ENCODE data around the gene MAP1B. TPM values are rescaled to one million over a fixed set of nuclear protein-coding genes. Genes with fewer than 3 reads are reported as not detected.

MAP1B gene
- total RNA-seq, 1 experiment from 2014 or later, result not detected

DNA sequence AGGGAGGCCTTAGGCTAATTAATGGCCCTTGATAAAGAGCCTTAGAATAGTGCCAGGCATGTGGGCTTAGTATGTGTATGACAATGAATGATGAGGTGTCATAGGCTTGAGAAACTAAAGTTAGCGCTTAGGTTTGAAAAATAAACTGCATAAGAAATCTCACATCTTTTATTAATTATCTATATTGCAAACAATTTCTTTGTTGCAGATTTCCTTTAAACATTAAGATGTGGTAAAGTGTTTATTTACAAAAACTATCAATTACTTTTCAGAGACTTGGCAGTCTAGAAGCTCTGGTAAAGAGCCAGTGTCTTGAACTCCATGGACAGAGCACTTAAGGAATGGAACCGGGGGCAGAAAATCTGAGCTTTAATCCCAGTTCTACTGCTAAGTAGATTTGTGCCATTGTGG, 23.1 kb downstream of the MAP1B start:
- H3K4me2 ChIP-seq (ENCODE audit: low read depth, low read length, poor library complexity, severe bottlenecking), result no peak overlapping the region
- no peaks in the 10 kb centered on the region for H3K9me3 ChIP-seq (ENCODE audit: low read length)
- no peak overlapping the region for H3K9ac ChIP-seq (ENCODE audit: low read length)
- H3K27me3 ChIP-seq (ENCODE audit: low read length), result no peaks in the 10 kb centered on the region
- H3K9me2 ChIP-seq (replicated peaks; ENCODE audit: insufficient read depth, low read length), result no peaks in the 10 kb centered on the region
- no peak overlapping the region for H3K4me3 ChIP-seq (ENCODE audit: low read length)
- no peaks in the 10 kb centered on the region for H3K79me2 ChIP-seq (ENCODE audit: low read length)
- no peaks in the 10 kb centered on the region for H3K36me3 ChIP-seq (ENCODE audit: insufficient read depth, low read length)
- no peaks in the 10 kb centered on the region for H4K20me1 ChIP-seq (ENCODE audit: insufficient read depth, low read depth, low read length)
- no peak for DNase-seq
- H3K27ac ChIP-seq (ENCODE audit: low read length), result no peak overlapping the region
- no peak overlapping the region for H2AFZ ChIP-seq (ENCODE audit: low read length)
- no peaks in the 10 kb centered on the region for H3K4me1 ChIP-seq (ENCODE audit: low read length)

DNA sequence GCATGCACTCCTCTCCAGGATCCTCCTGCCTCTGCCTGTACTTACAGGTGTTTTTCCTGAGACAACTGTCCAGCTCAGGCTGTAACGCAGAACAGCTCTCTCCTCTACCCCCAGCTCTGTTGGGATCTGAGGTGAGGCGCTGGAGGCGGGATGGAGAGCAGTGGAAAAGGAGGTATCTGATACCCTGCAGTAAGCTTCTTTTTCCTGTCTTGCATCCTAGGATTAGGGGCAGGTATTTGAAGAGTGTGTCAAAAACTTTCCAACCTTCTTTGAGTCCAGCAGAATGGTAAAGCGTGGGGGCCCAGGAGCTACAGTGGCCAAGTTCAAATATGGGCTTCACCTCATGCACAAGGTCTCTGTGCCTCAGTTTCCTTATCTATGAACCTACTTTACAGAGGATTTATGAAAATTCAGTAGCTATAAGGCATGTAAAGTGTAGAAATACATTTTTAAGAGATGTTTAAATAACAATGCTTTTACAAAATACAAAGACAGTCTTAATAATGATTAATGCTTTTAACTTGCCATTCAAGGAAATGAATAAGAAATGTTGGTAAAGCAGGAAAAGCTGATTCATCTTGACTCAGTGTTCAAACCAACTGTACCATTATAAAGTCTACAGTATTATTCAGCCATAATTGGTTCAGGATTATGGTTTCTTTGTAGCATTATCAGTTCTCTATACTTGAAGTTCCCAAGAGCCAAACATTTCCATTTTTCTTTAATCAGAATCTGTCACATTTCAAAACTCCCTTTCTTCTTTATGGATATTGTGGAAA, 26.1 kb downstream of the MAP1B start:
- H3K9me3 ChIP-seq (ENCODE audit: low read length), result no peaks in the 10 kb centered on the region
- no peaks in the 10 kb centered on the region for H3K79me2 ChIP-seq (ENCODE audit: low read length)
- H3K9ac ChIP-seq (ENCODE audit: low read length), result no peak overlapping the region
- no peaks in the 10 kb centered on the region for H4K20me1 ChIP-seq (ENCODE audit: insufficient read depth, low read depth, low read length)
- H3K36me3 ChIP-seq (ENCODE audit: insufficient read depth, low read length), result no peaks in the 10 kb centered on the region
- no peak overlapping the region for H3K4me2 ChIP-seq (ENCODE audit: low read depth, low read length, poor library complexity, severe bottlenecking)
- H3K9me2 ChIP-seq (replicated peaks; ENCODE audit: insufficient read depth, low read length), result no peaks in the 10 kb centered on the region
- H2AFZ ChIP-seq (ENCODE audit: low read length), result no peak overlapping the region
- no peak overlapping the region for H3K27ac ChIP-seq (ENCODE audit: low read length)
- H3K4me3 ChIP-seq (ENCODE audit: low read length), result no peak overlapping the region
- no peaks in the 10 kb centered on the region for H3K27me3 ChIP-seq (ENCODE audit: low read length)
- H3K4me1 ChIP-seq (ENCODE audit: low read length), result no peaks in the 10 kb centered on the region
- no peak for DNase-seq

DNA sequence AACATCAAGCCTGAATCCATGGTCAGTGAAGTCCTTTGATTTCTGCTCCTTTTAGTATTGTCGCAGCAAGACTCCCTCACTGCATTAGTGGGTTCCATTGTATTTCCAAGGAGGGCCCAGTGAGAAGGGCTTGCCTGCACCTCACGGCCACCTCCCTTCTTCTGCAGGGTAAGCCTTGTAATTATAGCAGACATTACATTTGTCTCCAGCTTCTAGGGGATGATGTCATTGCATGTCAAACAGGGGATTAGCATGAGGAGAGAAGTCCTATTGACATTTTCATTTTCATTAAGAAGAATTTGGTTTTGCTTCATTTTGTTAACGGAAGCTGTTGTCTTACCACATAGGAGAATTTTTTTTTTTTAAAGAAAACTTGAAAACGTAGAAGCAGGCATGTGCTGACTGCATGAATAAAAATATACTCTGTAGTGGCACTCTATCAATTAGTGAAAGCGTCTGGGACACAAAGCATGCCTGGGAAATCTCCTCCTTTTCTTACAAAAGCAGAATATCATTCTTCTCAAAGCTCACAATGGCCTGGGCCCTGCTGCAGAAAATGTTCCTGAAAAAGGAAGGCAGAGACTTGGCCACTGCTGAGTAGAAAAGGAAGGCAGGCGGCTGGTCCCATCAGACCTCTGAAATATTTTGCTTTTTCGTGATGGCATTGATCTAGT, 27.1 kb downstream of the MAP1B start:
- no peak for DNase-seq
- Histone ChIP-seq H4K20me1 (ENCODE audit: insufficient read depth, low read depth, low read length) (no peaks in the 10 kb centered on the region), H3K4me1 (ENCODE audit: low read length) (peaks cover 7% of the 10 kb centered on the region), H3K4me2 (ENCODE audit: low read depth, low read length, poor library complexity, severe bottlenecking) (no peak overlapping the region), H2AFZ (ENCODE audit: low read length) (no peak overlapping the region), H3K36me3 (ENCODE audit: insufficient read depth, low read length) (no peaks in the 10 kb centered on the region), H3K4me3 (ENCODE audit: low read length) (no peak overlapping the region), H3K9me3 (ENCODE audit: low read length) (no peaks in the 10 kb centered on the region), H3K27me3 (ENCODE audit: low read length) (no peaks in the 10 kb centered on the region), H3K9ac (ENCODE audit: low read length) (no peak overlapping the region), H3K27ac (ENCODE audit: low read length) (no peak overlapping the region), H3K79me2 (ENCODE audit: low read length) (no peaks in the 10 kb centered on the region), H3K9me2 (replicated peaks; ENCODE audit: insufficient read depth, low read length) (no peaks in the 10 kb centered on the region)

DNA sequence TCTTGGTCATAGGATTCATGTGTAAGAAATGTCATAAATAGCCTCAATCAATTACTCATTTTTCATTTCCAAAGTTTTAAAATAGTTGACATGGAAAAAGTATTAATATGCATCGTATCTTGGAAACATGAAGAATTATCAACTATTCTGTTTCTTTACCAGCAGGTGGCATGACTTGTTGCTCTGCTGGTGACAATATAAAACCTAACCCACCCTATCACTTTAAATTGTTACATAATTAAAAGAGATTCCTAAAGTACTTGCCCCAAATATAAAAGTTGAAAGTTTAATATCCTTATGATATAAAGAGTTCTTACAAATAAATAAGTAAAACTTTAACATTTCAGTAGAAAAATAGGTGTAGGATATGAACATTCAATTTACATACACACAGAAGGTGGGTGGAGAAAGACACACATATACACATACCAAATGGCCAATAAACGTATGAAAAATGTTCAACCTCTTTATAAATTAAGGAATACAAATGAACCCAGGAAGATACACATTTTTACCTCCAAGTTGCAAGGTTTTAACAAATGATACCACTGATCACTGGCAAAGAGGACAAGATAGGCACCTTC, 30.6 kb downstream of the MAP1B start:
- no peaks in the 10 kb centered on the region for H3K36me3 ChIP-seq (ENCODE audit: insufficient read depth, low read length)
- H3K79me2 ChIP-seq (ENCODE audit: low read length), result no peaks in the 10 kb centered on the region
- H3K9me3 ChIP-seq (ENCODE audit: low read length), result no peaks in the 10 kb centered on the region
- no peaks in the 10 kb centered on the region for H3K9me2 ChIP-seq (replicated peaks; ENCODE audit: insufficient read depth, low read length)
- no peak overlapping the region for H3K4me3 ChIP-seq (ENCODE audit: low read length)
- H3K4me1 ChIP-seq (ENCODE audit: low read length), result peaks cover 7% of the 10 kb centered on the region
- H3K9ac ChIP-seq (ENCODE audit: low read length), result no peak overlapping the region
- no peaks in the 10 kb centered on the region for H4K20me1 ChIP-seq (ENCODE audit: insufficient read depth, low read depth, low read length)
- peak; percentile 62 for DNase-seq
- H3K4me2 ChIP-seq (ENCODE audit: low read depth, low read length, poor library complexity, severe bottlenecking), result no peak overlapping the region
- H3K27ac ChIP-seq (ENCODE audit: low read length), result no peak overlapping the region
- H2AFZ ChIP-seq (ENCODE audit: low read length), result no peak overlapping the region
- no peaks in the 10 kb centered on the region for H3K27me3 ChIP-seq (ENCODE audit: low read length)

DNA sequence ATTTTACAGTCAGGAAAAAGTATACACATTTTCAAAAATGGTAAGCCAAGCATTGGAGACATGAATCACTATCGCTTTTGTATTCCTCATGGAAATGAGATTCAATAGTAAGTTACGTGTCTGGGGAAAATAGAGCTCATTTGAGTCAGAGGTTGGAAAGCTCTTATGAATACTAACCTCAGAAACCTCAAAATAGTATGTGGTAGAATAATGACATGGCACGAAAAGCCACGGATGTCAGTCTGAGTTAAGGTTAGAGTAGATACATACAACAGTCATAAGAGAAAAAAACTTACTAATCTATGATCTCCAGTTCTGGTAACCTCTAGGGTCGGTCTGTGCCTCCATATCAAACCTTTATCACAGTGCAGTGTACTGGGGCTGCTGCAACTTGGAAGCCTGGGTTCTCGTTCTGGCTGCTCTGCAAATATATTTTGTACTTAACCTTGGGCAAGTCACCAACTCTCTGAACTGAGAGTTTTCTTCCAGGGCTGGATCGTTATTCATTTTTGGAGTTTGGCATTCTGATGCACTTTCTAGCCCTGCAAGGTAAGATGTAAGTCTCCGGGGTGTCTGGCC, 31.8 kb downstream of the MAP1B start:
- no peaks in the 10 kb centered on the region for H3K9me2 ChIP-seq (replicated peaks; ENCODE audit: insufficient read depth, low read length)
- no peaks in the 10 kb centered on the region for H3K9me3 ChIP-seq (ENCODE audit: low read length)
- no peaks in the 10 kb centered on the region for H3K79me2 ChIP-seq (ENCODE audit: low read length)
- no peaks in the 10 kb centered on the region for H3K36me3 ChIP-seq (ENCODE audit: insufficient read depth, low read length)
- H2AFZ ChIP-seq (ENCODE audit: low read length), result peak overlapping the region; percentile 9; the same call in 1 of the 2 replicates
- no peak overlapping the region for H3K9ac ChIP-seq (ENCODE audit: low read length)
- no peaks in the 10 kb centered on the region for H3K27me3 ChIP-seq (ENCODE audit: low read length)
- no peak overlapping the region for H3K4me3 ChIP-seq (ENCODE audit: low read length)
- H3K4me1 ChIP-seq (ENCODE audit: low read length), result peaks cover 7% of the 10 kb centered on the region
- DNase-seq, result no peak
- no peaks in the 10 kb centered on the region for H4K20me1 ChIP-seq (ENCODE audit: insufficient read depth, low read depth, low read length)
- H3K27ac ChIP-seq (ENCODE audit: low read length), result no peak overlapping the region
- no peak overlapping the region for H3K4me2 ChIP-seq (ENCODE audit: low read depth, low read length, poor library complexity, severe bottlenecking)

DNA sequence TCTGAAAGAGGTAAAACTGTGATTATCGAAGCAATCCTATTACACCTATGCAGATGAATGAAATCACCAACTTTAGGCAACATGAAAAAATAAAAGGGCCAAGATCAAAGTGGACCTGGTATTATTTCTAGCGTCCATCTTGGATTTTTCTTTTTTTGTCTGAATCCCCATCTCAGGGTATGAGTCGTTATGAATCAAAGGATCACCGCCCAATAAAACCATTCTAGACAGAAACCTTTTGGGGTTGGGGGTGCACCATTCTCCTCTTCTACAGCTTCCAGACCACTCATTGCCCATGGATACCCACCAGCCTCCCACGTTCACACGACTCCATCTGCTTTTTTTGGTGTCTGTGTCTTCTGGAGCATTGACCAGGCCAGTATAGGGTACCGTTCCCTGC, 33.4 kb downstream of the MAP1B start:
- Histone ChIP-seq H3K27me3 (ENCODE audit: low read length) (no peaks in the 10 kb centered on the region), H3K4me2 (ENCODE audit: low read depth, low read length, poor library complexity, severe bottlenecking) (no peak overlapping the region), H3K4me3 (ENCODE audit: low read length) (no peak overlapping the region), H3K9me2 (replicated peaks; ENCODE audit: insufficient read depth, low read length) (no peaks in the 10 kb centered on the region), H3K36me3 (ENCODE audit: insufficient read depth, low read length) (no peaks in the 10 kb centered on the region), H3K9me3 (ENCODE audit: low read length) (no peaks in the 10 kb centered on the region), H3K9ac (ENCODE audit: low read length) (no peak overlapping the region), H2AFZ (ENCODE audit: low read length) (no peak overlapping the region), H3K79me2 (ENCODE audit: low read length) (no peaks in the 10 kb centered on the region), H4K20me1 (ENCODE audit: insufficient read depth, low read depth, low read length) (no peaks in the 10 kb centered on the region), H3K27ac (ENCODE audit: low read length) (no peak overlapping the region), H3K4me1 (ENCODE audit: low read length) (peaks cover 7% of the 10 kb centered on the region)
- no peak for DNase-seq

DNA sequence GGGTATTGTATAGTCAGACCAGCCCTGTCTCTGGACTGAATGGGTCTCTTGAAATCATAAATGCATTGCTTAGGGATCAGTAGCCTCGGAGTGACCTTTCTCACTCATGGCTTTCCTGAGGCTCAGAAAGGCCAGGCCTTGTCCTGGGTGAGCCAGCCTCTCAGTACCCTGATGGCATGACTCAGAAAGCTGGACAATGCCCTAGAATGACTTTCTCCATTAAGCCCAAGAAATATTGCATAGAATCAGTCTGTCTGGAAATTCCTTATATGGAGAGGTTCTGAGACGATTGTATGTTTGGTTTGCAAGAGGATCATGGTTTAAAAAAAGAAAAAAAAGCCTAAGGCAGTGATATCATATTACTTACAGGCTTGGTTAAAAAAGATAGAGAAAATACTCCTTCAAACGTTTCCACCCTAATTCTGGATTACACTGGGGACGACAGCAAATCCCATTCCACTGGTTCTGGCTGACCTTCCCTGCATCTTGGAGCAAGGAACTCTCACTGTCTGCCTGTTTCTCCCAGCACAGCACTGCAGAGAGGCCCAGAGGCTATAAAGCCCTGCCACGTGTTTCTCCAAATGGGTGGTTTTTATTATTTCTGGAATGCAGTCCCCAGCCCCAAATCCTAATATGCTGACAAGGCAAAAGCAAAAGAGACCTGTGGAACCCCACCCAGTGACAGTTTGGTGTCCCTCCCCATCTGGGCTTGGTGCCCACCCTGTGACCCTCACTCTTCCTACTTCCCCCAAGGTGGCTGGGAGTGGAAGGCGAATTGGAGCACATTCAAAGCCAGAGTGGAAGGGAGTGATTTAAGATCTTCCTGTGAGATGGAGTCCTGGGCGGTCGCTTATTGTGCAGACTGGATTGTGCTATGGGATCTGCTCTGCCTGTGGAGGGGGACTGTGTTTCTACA, 34.4 kb downstream of the MAP1B start:
- Histone ChIP-seq H3K4me1 (ENCODE audit: low read length) (peaks cover 7% of the 10 kb centered on the region), H2AFZ (ENCODE audit: low read length) (no peak overlapping the region), H3K9me3 (ENCODE audit: low read length) (no peaks in the 10 kb centered on the region), H3K27me3 (ENCODE audit: low read length) (no peaks in the 10 kb centered on the region), H3K79me2 (ENCODE audit: low read length) (no peaks in the 10 kb centered on the region), H3K27ac (ENCODE audit: low read length) (no peak overlapping the region), H3K36me3 (ENCODE audit: insufficient read depth, low read length) (no peaks in the 10 kb centered on the region), H3K4me2 (ENCODE audit: low read depth, low read length, poor library complexity, severe bottlenecking) (no peak overlapping the region), H4K20me1 (ENCODE audit: insufficient read depth, low read depth, low read length) (no peaks in the 10 kb centered on the region), H3K4me3 (ENCODE audit: low read length) (no peak overlapping the region), H3K9me2 (replicated peaks; ENCODE audit: insufficient read depth, low read length) (no peaks in the 10 kb centered on the region), H3K9ac (ENCODE audit: low read length) (no peak overlapping the region)
- no peak for DNase-seq
